IPS-18c (cell line): ENCODE data around the gene NOX4.
"Not testable (repeated sequence)": the region's sequence is repeated elsewhere in the genome, so short reads cannot be mapped to it uniquely, and the experiment has no call there.

Experiments
- H3K4me3 ChIP-seq: 2 replicates; pipeline ENCODE4 v1.7.0; 2013; ENCODE audit warnings: low read depth, mild to moderate bottlenecking, low read length, moderate library complexity; ENCODE audit not compliant: insufficient read depth
- H3K9me3 ChIP-seq: one replicate; pipeline ENCODE4 v1.6.1; 2013; ENCODE audit warnings: mild to moderate bottlenecking, low read length, moderate library complexity; ENCODE audit not compliant: control insufficient read depth, insufficient read depth

Gene NOX4

GRCh38 chr11:89420981-89421380 lies 70.2 kb downstream of the NOX4 start:
- Histone ChIP-seq H3K4me3 (no peak overlapping the region), H3K9me3 (no peaks in the 10 kb centered on the region)

- H3K9me3 ChIP-seq = no peaks in the 10 kb centered on the region
- no peak overlapping the region for H3K4me3 ChIP-seq
These were observed 74.2 kb downstream of the NOX4 start for GRCh38 chr11:89416961-89417360.

- not testable (repeated sequence) for H3K9me3 ChIP-seq, H3K4me3 ChIP-seq
These were observed 80.1 kb downstream of the NOX4 start for GRCh38 chr11:89411112-89411511.

GRCh38 chr11:89410666-89411065 lies 80.5 kb downstream of the NOX4 start:
- not testable (repeated sequence) for H3K4me3 ChIP-seq

GRCh38 chr11:89408441-89408840 lies 82.7 kb downstream of the NOX4 start:
- H3K4me3 ChIP-seq, H3K9me3 ChIP-seq: not testable (repeated sequence)

More at GRCh38 chr11:89410666-89411065, 80.5 kb downstream of the NOX4 start:
- H3K9me3 ChIP-seq = not testable (repeated sequence)

GRCh38 chr11:89405629-89406028 lies 85.5 kb downstream of the NOX4 start:
- H3K4me3 ChIP-seq = no peak overlapping the region

GRCh38 chr11:89391654-89392053 lies 99.5 kb downstream of the NOX4 start:
- H3K9me3 ChIP-seq = not testable (repeated sequence)

More at GRCh38 chr11:89405629-89406028, 85.5 kb downstream of the NOX4 start:
- no peaks in the 10 kb centered on the region for H3K9me3 ChIP-seq

GRCh38 chr11:89387501-89387900 lies 103.7 kb downstream of the NOX4 start:
- H3K4me3 ChIP-seq, H3K9me3 ChIP-seq: not testable (repeated sequence)

More at GRCh38 chr11:89391654-89392053, 99.5 kb downstream of the NOX4 start:
- not testable (repeated sequence) for H3K4me3 ChIP-seq

- H3K4me3 ChIP-seq, H3K9me3 ChIP-seq: not testable (repeated sequence)
These were observed 108.2 kb downstream of the NOX4 start for GRCh38 chr11:89382986-89383385.

- no peak overlapping the region for H3K4me3 ChIP-seq
These were observed 110.1 kb downstream of the NOX4 start for GRCh38 chr11:89381094-89381493.

GRCh38 chr11:89379976-89380771 lies 111.0 kb downstream of the NOX4 start:
- H3K9me3 ChIP-seq, H3K4me3 ChIP-seq: not testable (repeated sequence)

More at GRCh38 chr11:89381094-89381493, 110.1 kb downstream of the NOX4 start:
- H3K9me3 ChIP-seq = no peaks in the 10 kb centered on the region

- H3K4me3 ChIP-seq, H3K9me3 ChIP-seq: not testable (repeated sequence)
These were observed 112.2 kb downstream of the NOX4 start for GRCh38 chr11:89378986-89379385.

- not testable (repeated sequence) for H3K4me3 ChIP-seq, H3K9me3 ChIP-seq
These were observed 121.8 kb downstream of the NOX4 start for GRCh38 chr11:89369356-89369755.

- not testable (repeated sequence) for H3K9me3 ChIP-seq
These were observed 126.3 kb downstream of the NOX4 start for GRCh38 chr11:89364856-89365255.

GRCh38 chr11:89361734-89362133 lies 129.4 kb downstream of the NOX4 start:
- Histone ChIP-seq H3K4me3 (no peak overlapping the region), H3K9me3 (no peaks in the 10 kb centered on the region)

More at GRCh38 chr11:89364856-89365255, 126.3 kb downstream of the NOX4 start:
- H3K4me3 ChIP-seq = not testable (repeated sequence)

- H3K4me3 ChIP-seq, H3K9me3 ChIP-seq: not testable (repeated sequence)
These were observed 132.0 kb downstream of the NOX4 start for GRCh38 chr11:89359208-89359607.

GRCh38 chr11:89358761-89359160 lies 132.4 kb downstream of the NOX4 start:
- H3K4me3 ChIP-seq = no peak overlapping the region
- H3K9me3 ChIP-seq = no peaks in the 10 kb centered on the region

GRCh38 chr11:89355646-89356045 lies 135.5 kb downstream of the NOX4 start:
- Histone ChIP-seq H3K4me3 (no peak overlapping the region), H3K9me3 (no peaks in the 10 kb centered on the region)

- H3K9me3 ChIP-seq, H3K4me3 ChIP-seq: not testable (repeated sequence)
These were observed 136.7 kb downstream of the NOX4 start for GRCh38 chr11:89354513-89354912.
